A549 (cell line): ENCODE results near the gene WNT7A. TPM values are rescaled to one million over a fixed set of nuclear protein-coding genes. Genes with fewer than 3 reads are reported as not detected.
A peak's percentile ranks its signal among the peaks of the same experiment; 100 is the strongest.

ENCODE experiments used
- ATAC-seq, 2 experiments: fragments of 200-7000 bp in 1 of 2; fragments of >200 bp in 1 of 2; cut with Nextera tagmentation in 1 of 2; cut with Tn5 transposase in 1 of 2; 3 replicates each; pipeline versions ENCODE4 v1.8.0 to v1.9.1; 2018 to 2020; ENCODE audit warnings: mild to moderate bottlenecking in 1 of 2, moderate library complexity in 1 of 2
- CTCF ChIA-PET: fragments of 300-600 bp; sonication (Branson Sonifier 250); formaldehyde crosslinking; extraction: SDS; loops from one replicate; lab custom pipeline; 2021; ENCODE audit warnings: antibody characterized with exemption, inconsistent platforms; lab: Yijun Ruan, JAX
- POLR2A ChIA-PET: fragments of 350-600 bp; formaldehyde crosslinking; extraction: SDS; loops from one replicate; lab custom pipeline; 2021; ENCODE audit warnings: antibody characterized with exemption, inconsistent platforms; lab: Yijun Ruan, JAX
- DNase-seq, 2 experiments: peaks; one replicate each; pipeline versions ENCODE4 v3.0.0 to v3.0.0-alpha.2; 2011 to 2016; ENCODE audit warnings: low read depth in 1 of 2, low spot score in 1 of 2
- FAIRE-seq: peaks from 2 replicates; lab custom pipeline; 2011; peaks lifted over from hg19 to GRCh38; lab: Jason Lieb, UNC
- H3K27ac ChIP-seq, 2 experiments: fragments of >200 bp; sonication (Bioruptor Twin); formaldehyde crosslinking; 3 replicates each; pipeline ENCODE4 v1.5.1; 2016 to 2017
- H3K4me1 ChIP-seq: fragments of >200 bp; sonication (Bioruptor Twin); formaldehyde crosslinking; 3 replicates; pipeline ENCODE4 v1.6.1; 2016
- H3K4me2 ChIP-seq: fragments of >200 bp; sonication (Bioruptor Twin); formaldehyde crosslinking; 3 replicates; pipeline ENCODE4 v1.6.1; 2016
- H3K4me3 ChIP-seq: fragments of >200 bp; sonication (Bioruptor Twin); formaldehyde crosslinking; 3 replicates; pipeline ENCODE4 v1.5.1; 2016
- H3K9me3 ChIP-seq: fragments of >200 bp; sonication (Bioruptor Twin); formaldehyde crosslinking; 3 replicates; pipeline ENCODE4 v1.6.1; 2016
- BHLHE40 ChIP-seq: IDR thresholded peaks from 2 replicates; pipeline ENCODE4 v1.6.1; 2012; ENCODE audit warnings: low read depth, low read length, inconsistent platforms
- CBX8 ChIP-seq: fragments of 200-600 bp; sonication (generic); IDR thresholded peaks from 2 replicates; pipeline ENCODE4 v1.6.1; 2016
- EHF ChIP-seq: fragments of 250-450 bp; sonication (Bioruptor Pico); IDR thresholded peaks from 2 replicates; pipeline ENCODE4 v1.5.0; 2020; ENCODE audit warnings: mild to moderate bottlenecking
- ESRRA ChIP-seq: fragments of 150-350 bp; IDR thresholded peaks from 2 replicates; pipeline ENCODE4 v1.6.1; 2014; ENCODE audit warnings: mild to moderate bottlenecking, low read length, borderline replicate concordance
- FOSL2 ChIP-seq, 2 experiments: fragments of 450-650 bp in 1 of 2; fragments of >200 bp in 1 of 2; sonication (Bioruptor Twin) in 1 of 2; formaldehyde crosslinking; IDR thresholded peaks; 2 replicates each; pipeline versions ENCODE4 v1.5.0 to v1.6.1; 2016 to 2020; ENCODE audit warnings: mild to moderate bottlenecking in 1 of 2, moderate library complexity in 1 of 2
- HDAC2 ChIP-seq: fragments of 200-600 bp; sonication (generic); IDR thresholded peaks from 2 replicates; pipeline ENCODE4 v1.6.1; 2016
- HOXB13 ChIP-seq: fragments of 250-450 bp; sonication (Bioruptor Pico); IDR thresholded peaks from 2 replicates; pipeline ENCODE4 v1.5.0; 2020; ENCODE audit warnings: low read depth, mild to moderate bottlenecking, moderate library complexity
- JUN ChIP-seq, 2 experiments: fragments of >200 bp; sonication (Bioruptor Twin); formaldehyde crosslinking; IDR thresholded peaks; 2 replicates in 1 of 2; 3 replicates in 1 of 2; pipeline ENCODE4 v1.6.1; 2016 to 2017
- KDM5A ChIP-seq: fragments of 200-600 bp; sonication (generic); IDR thresholded peaks from 2 replicates; pipeline ENCODE4 v1.6.1; 2016; ENCODE audit warnings: antibody characterized with exemption, mild to moderate bottlenecking
- MAFK ChIP-seq: fragments of 450-650 bp; IDR thresholded peaks from 2 replicates; pipeline ENCODE4 v1.6.1; 2014; ENCODE audit not compliant: partially characterized antibody
- NFE2L2 ChIP-seq: fragments of 150-350 bp; conservative IDR thresholded peaks from 2 replicates; pipeline ENCODE4 v1.6.1; 2014; ENCODE audit warnings: low read length
- NPAS2 ChIP-seq: fragments of 250-450 bp; sonication (Bioruptor Pico); IDR thresholded peaks from 2 replicates; pipeline ENCODE4 v1.8.0; 2022; ENCODE audit warnings: mild to moderate bottlenecking, moderate library complexity, borderline replicate concordance
- TFCP2L1 ChIP-seq: fragments of 250-450 bp; sonication (Bioruptor Pico); IDR thresholded peaks from 2 replicates; pipeline ENCODE4 v1.5.0; 2021; ENCODE audit warnings: mild to moderate bottlenecking
- TP53 ChIP-seq: fragments of 250-450 bp; sonication (Bioruptor Pico); IDR thresholded peaks from 2 replicates; pipeline ENCODE4 v1.5.0; 2021; ENCODE audit warnings: mild to moderate bottlenecking, moderate library complexity
- ZFP36 ChIP-seq: fragments of 450-650 bp; IDR thresholded peaks from 2 replicates; pipeline ENCODE4 v1.6.1; 2014; ENCODE audit warnings: borderline replicate concordance; ENCODE audit not compliant: partially characterized antibody
- ZSCAN20 ChIP-seq: fragments of 250-450 bp; sonication (Bioruptor Pico); IDR thresholded peaks from 2 replicates; pipeline ENCODE4 v1.8.0; 2022; ENCODE audit warnings: mild to moderate bottlenecking, moderate library complexity
- WGBS: methylation state at CpG from one replicate; pipeline ENCODE4 v1.1.6; 2017; ENCODE audit errors: missing lambda C conversion rate; 5-methylcytosine and 5-hydroxymethylcytosine counted together
- polyA plus RNA-seq, 4 experiments: library from polyadenylated mRNA; depleted of rRNA in 3 of 4; stranded (reverse); fragments of >200 nt; fragmentation: RNase III in 1 of 4; extraction: RNeasy Plus Mini Kit Qiagen cat#74134 plus additional on column Dnase treatment in 1 of 4; gene quantifications; 2 replicates in 3 of 4; 3 replicates in 1 of 4; pipeline ENCODE4 v1.2.3, GENCODE V29; 2011 to 2017
- TF ChIP-seq, protein P1 (sequence below): fragments of >200 bp; sonication (Bioruptor Twin); formaldehyde crosslinking; IDR thresholded peaks from 3 replicates; pipeline ENCODE4 v1.5.1; 2016
- TF ChIP-seq, protein P2 (sequence below): fragments of 250-450 bp; sonication (Bioruptor Pico); IDR thresholded peaks from 2 replicates; pipeline ENCODE4 v1.5.0; 2021; ENCODE audit warnings: mild to moderate bottlenecking, moderate library complexity, borderline replicate concordance
- TF ChIP-seq, protein P3 (sequence below): IDR thresholded peaks from 2 replicates; pipeline ENCODE4 v1.6.1; 2012

The WNT7A gene
- polyA plus RNA-seq, 2 of the 4 experiments (the other 2 are of a cell fraction), result 0.03 TPM

DNA sequence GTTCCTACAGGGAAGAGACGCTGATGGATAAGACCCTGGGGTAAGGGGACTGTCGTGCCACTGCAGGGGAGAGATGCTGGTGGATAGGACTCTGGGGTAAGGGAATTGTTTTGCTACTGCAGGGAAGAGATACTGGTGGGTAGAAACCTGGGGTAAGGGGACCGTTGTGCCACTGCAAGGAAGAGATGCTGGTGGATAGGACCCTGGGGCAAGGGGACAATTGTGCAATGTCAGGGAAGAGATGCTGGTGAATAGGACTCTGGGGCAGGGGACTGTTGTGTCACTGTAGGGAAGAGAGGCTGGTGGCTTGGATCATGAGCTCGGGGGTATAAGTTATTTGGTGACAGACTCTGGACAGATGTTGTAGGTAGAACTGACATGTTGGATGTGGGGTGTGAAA is 37.6 kb downstream of the WNT7A start:
- Histone ChIP-seq H3K4me3 (no peak overlapping the region), H3K9me3 (no peaks in the 10 kb centered on the region), H3K27ac (no peak overlapping the region)
- no peak for FAIRE-seq
- TF ChIP-seq, protein P1, sequence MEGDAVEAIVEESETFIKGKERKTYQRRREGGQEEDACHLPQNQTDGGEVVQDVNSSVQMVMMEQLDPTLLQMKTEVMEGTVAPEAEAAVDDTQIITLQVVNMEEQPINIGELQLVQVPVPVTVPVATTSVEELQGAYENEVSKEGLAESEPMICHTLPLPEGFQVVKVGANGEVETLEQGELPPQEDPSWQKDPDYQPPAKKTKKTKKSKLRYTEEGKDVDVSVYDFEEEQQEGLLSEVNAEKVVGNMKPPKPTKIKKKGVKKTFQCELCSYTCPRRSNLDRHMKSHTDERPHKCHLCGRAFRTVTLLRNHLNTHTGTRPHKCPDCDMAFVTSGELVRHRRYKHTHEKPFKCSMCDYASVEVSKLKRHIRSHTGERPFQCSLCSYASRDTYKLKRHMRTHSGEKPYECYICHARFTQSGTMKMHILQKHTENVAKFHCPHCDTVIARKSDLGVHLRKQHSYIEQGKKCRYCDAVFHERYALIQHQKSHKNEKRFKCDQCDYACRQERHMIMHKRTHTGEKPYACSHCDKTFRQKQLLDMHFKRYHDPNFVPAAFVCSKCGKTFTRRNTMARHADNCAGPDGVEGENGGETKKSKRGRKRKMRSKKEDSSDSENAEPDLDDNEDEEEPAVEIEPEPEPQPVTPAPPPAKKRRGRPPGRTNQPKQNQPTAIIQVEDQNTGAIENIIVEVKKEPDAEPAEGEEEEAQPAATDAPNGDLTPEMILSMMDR, result no peak
- TF ChIP-seq MAFK (no peak), ZFP36 (no peak), TFCP2L1 (CRISPR knock-in tag) (no peak), BHLHE40 (no peak), HOXB13 (CRISPR knock-in tag) (no peak), CBX8 (no peak), JUN (IDR thresholded peaks at IDR 0.05) (no peak), NPAS2 (no peak), ESRRA (no peak)
- TF ChIP-seq, all 56 proteins: peak for 0
- WGBS, result 39% methylated on average over 4 of the region's 4 CpGs
- DNase-seq (no peak), ATAC-seq (no peak)
- no peaks in the 10 kb centered on the region for H3K4me1 ChIP-seq
- ChIA-PET CTCF (interaction anchor here (1.2 kb wide), 1 partner anchor 10 kb away, joined by 3 read pairs; no protein-coding TSS in a partner anchor), POLR2A (no interaction called here)
- H3K4me2 ChIP-seq, result no peak overlapping the region

DNA sequence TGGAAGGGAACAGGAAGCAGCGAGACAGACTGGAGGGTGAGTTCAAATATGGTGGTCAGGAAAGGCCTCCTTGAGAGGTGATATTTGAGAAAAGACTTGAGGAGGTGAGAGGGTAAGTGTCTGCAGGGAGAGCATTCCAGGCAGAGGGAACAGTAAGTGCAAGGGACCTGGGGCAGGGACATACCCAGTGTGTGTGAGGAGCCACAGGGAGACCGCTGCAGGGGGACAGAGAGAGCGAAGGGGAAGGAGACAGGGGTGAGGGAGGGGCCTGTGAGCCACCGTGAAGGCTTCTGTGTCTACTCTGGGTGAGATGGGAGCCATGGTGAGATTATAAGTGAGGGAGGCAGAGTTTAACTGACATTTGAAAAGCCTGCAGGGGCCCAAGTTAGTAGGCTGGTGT is 38.0 kb downstream of the WNT7A start:
- ATAC-seq (no peak), FAIRE-seq (no peak), DNase-seq (no peak)
- ChIA-PET CTCF (interaction anchor here (1.2 kb wide), 1 partner anchor 10 kb away, joined by 3 read pairs; no protein-coding TSS in a partner anchor), POLR2A (no interaction called here)
- WGBS, result 55% methylated on average over 4 of the region's 4 CpGs
- TF ChIP-seq, protein P1, result no peak
- TF ChIP-seq FOSL2 (IDR thresholded peaks at IDR 0.05), result no peak
- no peak for TF ChIP-seq FOSL2 (CRISPR knock-in tag; IDR thresholded peaks at IDR 0.05)
- TF ChIP-seq, protein P2, sequence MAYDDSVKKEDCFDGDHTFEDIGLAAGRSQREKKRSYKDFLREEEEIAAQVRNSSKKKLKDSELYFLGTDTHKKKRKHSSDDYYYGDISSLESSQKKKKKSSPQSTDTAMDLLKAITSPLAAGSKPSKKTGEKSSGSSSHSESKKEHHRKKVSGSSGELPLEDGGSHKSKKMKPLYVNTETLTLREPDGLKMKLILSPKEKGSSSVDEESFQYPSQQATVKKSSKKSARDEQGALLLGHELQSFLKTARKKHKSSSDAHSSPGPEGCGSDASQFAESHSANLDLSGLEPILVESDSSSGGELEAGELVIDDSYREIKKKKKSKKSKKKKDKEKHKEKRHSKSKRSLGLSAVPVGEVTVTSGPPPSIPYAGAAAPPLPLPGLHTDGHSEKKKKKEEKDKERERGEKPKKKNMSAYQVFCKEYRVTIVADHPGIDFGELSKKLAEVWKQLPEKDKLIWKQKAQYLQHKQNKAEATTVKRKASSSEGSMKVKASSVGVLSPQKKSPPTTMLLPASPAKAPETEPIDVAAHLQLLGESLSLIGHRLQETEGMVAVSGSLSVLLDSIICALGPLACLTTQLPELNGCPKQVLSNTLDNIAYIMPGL, result no peak
- no peak for TF ChIP-seq KDM5A
- no peak for TF ChIP-seq EHF
- no peak for TF ChIP-seq TP53
- TF ChIP-seq, protein P3, sequence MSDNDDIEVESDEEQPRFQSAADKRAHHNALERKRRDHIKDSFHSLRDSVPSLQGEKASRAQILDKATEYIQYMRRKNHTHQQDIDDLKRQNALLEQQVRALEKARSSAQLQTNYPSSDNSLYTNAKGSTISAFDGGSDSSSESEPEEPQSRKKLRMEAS, result no peak
- no peak for TF ChIP-seq HDAC2
- Histone ChIP-seq H3K9me3 (no peaks in the 10 kb centered on the region), H3K4me2 (no peak overlapping the region), H3K27ac (no peak overlapping the region), H3K4me3 (no peak overlapping the region), H3K4me1 (no peaks in the 10 kb centered on the region)

DNA sequence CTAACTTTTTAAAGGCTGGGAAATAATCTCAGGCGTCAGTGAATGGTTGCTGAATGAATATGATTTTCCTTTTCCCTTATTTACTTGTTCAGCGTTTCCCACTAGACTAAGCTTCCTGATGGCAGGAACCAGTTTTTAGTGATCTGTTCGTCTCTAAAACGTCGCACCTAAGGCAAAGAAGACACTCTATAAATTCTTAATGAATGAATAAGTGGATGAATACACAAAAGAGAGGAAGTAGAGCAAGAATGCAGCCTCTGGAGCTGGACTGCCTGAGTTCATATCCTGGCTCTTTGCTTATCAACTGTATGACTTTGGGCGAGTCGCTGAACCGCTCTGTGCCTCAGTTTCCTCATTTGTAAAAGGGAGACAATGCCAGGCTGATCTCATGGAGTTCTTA is 38.7 kb downstream of the WNT7A start:
- Histone ChIP-seq H3K9me3 (no peaks in the 10 kb centered on the region), H3K27ac (no peak overlapping the region), H3K4me3 (no peak overlapping the region), H3K4me2 (no peak overlapping the region), H3K4me1 (no peaks in the 10 kb centered on the region)
- TF ChIP-seq NFE2L2 (no peak), TP53 (no peak), ZSCAN20 (CRISPR knock-in tag) (no peak)
- ATAC-seq (no peak), FAIRE-seq (no peak), DNase-seq (peak in 1 of 2 experiments; percentile 4)
- CTCF ChIA-PET, result interaction anchor here (1.3 kb wide), 1 partner anchor 345 kb away, joined by 3 read pairs; no protein-coding TSS in a partner anchor
- 16% methylated on average over 8 of the region's 8 CpGs for WGBS
- POLR2A ChIA-PET, result no interaction called here
